NCI-H128 (cell line): Measurements from ENCODE around the gene UBTD2.
"Not testable (repeated sequence)": the region's sequence is repeated elsewhere in the genome, so short reads cannot be mapped to it uniquely, and the experiment has no call there.

ENCODE experiments used
- DNase-seq: peaks from one replicate; lab custom pipeline; 2025; ENCODE audit not compliant: unreplicated experiment; lab: John Stamatoyannopoulos, UW

Gene UBTD2

GRCh38 chr5:172197775-172198174 is 85.8 kb downstream of the UBTD2 start:
- not testable (repeated sequence) for DNase-seq

- no peak for DNase-seq
These were observed 88.4 kb downstream of the UBTD2 start for GRCh38 chr5:172194985-172195774.

- DNase-seq = no peak
These were observed 89.7 kb downstream of the UBTD2 start, which contains the start of gene EFCAB9 for GRCh38 chr5:172193872-172194271. Gene EFCAB9, plus strand, starts transcription at chr5:172194172. Its CDS starts 1 bp downstream, at chr5:172194173.

- no peak for DNase-seq
These were observed 93.8 kb downstream of the UBTD2 start for GRCh38 chr5:172189693-172190296.

- DNase-seq = no peak
These were observed 94.5 kb downstream of the UBTD2 start for GRCh38 chr5:172188893-172189692.

DNA sequence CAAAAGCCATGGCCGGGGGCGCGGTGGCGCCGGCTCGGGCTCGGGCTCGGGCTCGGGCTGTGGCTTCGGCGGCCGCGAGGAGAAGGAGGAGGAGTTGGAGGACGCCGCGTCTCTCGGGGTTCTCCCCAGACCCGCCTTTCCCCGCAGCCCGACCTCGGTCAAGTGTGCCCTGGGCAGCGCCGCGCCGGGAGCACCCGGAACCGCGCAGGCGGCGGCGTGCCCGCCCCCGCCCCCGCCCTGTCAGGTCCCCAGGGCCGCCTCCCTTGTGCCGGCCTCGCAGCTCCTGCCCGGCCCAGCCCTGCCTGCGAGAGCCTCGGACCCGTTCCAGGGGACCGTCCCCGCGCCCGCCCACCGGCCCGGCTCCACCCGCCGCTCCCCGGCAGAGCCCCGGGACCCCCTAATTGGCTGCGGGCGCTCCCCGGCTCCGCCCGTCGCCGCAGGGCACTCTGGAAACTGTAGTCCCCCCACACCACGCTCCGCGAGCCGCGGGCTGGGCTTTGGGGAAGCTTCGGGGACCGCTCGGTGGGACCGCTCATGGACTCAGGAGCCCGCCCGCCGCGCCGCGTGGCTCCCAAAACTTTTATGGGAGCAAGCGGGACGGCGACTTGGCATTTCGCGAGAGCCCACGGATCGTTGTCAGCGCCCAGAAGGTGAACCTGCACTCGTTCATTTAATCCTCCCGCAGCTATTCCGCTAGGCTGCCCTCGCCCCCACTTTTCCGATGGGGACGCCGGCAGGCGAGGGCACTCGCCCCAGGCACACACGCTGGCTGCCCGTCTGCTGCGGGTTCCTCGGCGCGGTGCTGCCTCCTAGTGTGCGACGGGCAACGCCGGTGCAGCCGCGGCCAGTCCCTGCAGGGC is 95.3 kb downstream of the UBTD2 start, which contains the start of gene STK10:
Gene STK10 (minus strand): TSS at position 192 of the 860 bp plus-strand sequence. CDS start 182 bp downstream, at position 10.
- DNase-seq = peak; percentile 43

DNA sequence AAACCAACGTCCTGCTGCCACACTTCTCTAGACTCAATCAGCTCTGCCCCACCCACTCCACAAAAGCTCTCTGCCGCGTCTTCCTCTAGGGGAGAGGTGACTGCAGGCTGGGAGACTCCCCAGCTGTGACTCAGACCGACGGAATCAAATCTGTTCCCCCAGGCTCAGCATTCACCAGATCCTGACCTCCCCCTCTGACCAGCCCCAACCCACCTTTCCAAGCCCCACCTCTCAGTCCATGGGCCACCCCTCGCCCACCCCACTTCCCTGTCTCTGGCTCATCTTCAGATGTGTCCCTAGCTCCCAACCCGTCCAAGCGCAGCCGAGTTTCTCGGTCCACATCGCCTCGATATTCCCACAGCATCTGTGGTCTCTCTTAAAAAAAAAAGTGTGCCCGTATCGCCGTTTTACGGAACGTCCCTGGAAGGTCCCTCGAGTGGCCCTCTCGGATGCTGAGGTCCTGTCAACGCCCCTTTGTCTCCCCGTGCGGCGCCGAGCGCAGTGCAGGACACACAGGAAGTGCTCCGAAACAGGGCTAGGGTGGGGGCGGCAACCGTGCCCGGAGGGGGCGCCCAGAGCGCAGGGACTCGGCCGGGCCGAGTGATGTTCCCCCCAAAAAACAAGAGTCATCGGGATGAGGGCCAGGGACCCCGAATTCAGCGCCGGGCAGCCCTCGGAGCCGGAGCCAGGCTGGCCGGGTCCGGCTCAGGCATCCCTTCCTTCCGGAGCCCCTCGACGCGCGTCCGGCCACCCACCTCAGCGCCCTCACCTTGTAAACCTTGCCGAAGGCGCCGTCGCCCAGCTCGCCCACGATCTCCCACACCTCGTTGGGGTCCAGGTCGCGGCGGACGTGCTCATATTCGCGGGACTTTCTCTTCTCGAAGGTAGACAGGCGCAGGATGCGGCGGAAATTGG is 96.2 kb downstream of the UBTD2 start:
- no peak for DNase-seq

- DNase-seq = no peak
These were observed 97.4 kb downstream of the UBTD2 start for GRCh38 chr5:172186114-172186695.

- DNase-seq = no peak
These were observed 98.5 kb downstream of the UBTD2 start for GRCh38 chr5:172185096-172185461.

DNA sequence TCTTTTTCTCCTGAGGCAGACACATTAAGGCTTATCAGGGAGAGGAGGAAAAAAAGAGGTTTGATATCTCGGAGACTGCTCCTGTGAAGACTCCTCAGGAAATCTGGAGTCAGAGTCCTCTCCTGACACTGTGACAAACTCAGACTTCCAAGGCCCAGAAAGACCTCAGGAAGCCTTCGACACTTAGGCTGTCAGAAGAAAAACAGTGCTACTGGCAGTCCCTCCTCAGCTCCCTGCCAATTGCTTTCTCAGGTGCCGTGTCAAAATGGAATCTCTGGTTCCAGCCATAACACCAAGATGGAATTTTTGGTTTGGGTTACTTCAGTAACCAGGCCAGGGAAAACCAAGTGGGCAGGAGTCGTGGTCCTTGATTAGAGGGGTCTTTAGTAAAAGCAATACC is 99.7 kb downstream of the UBTD2 start:
- DNase-seq = no peak

DNA sequence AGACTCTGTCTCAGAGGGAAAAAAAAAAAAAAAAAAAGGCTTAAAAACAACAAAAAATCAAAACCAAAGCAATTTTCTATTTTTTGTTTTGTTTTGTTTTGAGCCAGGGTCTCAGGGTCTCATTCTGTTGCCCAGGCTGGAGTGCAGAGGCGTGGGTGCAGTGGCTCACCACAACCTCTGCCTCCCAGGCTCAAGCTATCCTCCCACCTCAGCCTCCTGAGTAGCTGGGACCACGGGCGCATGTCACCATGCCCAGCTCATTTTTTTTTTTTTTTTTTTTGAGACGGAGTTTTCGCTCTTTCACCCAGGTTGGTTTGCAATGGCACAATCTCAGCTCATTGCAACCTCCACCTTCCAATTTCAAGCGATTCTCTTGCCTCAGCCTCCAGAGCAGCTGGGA is 101.3 kb downstream of the UBTD2 start:
- DNase-seq = no peak

GRCh38 chr5:172180936-172181335 is 102.6 kb downstream of the UBTD2 start:
- DNase-seq = no peak

- DNase-seq = no peak
These were observed 104.3 kb downstream of the UBTD2 start for GRCh38 chr5:172178991-172179989.

GRCh38 chr5:172178301-172178987 is 105.1 kb downstream of the UBTD2 start:
- no peak for DNase-seq

DNA sequence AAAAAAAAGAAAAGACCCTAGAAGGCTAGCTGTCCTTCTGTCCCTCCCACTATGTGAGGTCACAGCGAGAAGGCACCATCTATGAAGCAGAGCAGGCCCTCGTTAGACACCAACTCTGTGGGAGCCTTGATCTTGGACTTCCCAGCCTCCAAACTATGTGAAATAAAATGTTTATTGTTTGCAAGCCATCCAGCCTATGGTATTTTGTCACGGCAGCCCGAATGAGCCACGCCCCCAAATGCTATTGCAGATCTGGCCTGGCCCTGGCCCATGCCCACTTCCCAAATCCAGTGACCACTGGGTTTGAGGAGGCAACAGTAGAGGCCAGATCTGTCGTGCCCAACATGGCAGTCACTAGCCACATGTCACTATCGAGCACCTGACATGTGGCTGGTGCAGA is 106.4 kb downstream of the UBTD2 start:
- no peak for DNase-seq

DNA sequence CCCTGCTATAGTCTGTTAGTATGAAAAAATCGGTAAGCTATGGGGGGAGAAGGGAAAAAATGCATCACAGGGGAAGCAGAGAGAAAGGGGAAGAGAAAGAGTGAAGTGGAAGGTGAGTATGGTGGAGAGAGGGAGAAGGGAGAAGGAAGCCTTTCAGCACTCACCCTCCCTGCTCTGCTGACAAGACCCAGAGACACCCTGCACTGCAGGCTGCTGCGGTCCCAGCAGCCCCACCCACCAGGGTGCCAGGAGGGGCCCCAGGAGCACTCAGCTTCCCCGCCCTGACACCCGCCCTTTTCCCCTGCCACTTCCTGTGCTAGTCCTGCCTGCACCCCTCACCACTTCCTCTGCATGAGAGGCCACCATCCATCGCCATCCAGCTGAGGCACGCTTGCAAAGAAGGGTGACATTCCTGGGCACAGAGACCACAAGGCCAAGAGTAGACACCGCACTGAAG is 108.3 kb downstream of the UBTD2 start:
- DNase-seq = no peak

DNA sequence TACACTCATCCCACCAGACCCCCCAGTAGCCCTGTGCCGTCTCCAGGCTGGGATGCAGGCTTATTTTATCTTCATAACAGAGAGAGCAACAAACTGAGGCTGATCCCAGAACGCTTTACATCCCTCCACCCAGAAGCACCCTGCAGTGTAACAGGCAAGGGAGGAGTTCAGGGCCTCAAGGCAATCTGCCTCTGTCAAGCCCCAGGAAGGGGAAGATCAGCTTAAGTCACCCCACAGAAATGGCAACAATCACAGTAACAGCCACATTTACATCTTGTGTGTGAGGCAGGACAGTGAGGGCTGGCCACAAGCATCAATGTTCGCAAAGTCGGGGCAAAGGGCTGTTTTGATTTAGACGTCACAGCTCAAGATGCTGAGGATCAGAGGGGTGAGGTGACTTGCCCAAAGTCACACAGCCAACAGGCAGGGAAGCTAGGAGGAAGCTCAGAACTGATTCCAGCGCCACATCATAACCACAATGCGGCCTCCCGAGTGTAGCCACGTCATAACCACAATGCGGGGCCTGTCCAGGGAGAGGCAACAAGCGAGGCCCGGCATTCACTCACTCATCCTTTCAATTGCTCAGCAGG is 109.9 kb downstream of the UBTD2 start:
- DNase-seq = no peak
